ENCODE data around the gene SH2D4B.

- TF ChIP-seq CTCF (IDR thresholded peaks at IDR 0.05) = peak in 1 of 3 experiments; percentile 15
- no peak for TF ChIP-seq POLR2A (IDR thresholded peaks at IDR 0.05)
Observed at GRCh38 chr10:80596391-80597257, 58.9 kb downstream of the SH2D4B start.
